HCEC 1CT (cell line): ENCODE data around the gene ATP8B3.
A peak's percentile ranks its signal among the peaks of the same experiment; 100 is the strongest.

Source experiments
- DNase-seq: peaks from one replicate; pipeline ENCODE4 v3.0.0-alpha.2; 2017

The ATP8B3 gene

GRCh38 chr19:1811942-1812425 is at the start of gene ATP8B3:
Gene ATP8B3 (minus strand): TSS chr19:1812276. CDS start chr19:1811736, 540 bp downstream.
- DNase-seq, result no peak

DNA sequence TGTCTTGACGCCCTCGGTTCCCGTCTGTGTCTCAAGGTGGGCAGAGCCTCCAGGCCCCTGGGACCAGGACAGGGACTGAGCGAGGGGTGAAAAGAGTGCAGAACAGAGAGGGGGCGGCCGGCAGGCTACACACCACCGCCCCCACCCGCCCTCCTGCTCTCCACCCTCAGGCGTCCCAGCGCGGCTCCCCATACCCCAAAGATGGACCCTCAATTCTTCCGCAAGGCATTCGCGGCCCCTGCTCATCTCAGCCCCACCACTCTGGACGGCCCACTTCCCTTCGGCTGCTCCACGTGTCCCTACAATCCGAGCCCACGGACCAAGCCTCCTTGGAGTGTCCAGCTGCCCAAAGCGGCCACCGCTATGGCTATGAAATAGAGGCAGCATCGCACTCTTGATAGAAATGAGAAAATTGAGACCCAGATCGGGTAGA is 49.5 kb upstream of the ATP8B3 start:
- no peak for DNase-seq

DNA sequence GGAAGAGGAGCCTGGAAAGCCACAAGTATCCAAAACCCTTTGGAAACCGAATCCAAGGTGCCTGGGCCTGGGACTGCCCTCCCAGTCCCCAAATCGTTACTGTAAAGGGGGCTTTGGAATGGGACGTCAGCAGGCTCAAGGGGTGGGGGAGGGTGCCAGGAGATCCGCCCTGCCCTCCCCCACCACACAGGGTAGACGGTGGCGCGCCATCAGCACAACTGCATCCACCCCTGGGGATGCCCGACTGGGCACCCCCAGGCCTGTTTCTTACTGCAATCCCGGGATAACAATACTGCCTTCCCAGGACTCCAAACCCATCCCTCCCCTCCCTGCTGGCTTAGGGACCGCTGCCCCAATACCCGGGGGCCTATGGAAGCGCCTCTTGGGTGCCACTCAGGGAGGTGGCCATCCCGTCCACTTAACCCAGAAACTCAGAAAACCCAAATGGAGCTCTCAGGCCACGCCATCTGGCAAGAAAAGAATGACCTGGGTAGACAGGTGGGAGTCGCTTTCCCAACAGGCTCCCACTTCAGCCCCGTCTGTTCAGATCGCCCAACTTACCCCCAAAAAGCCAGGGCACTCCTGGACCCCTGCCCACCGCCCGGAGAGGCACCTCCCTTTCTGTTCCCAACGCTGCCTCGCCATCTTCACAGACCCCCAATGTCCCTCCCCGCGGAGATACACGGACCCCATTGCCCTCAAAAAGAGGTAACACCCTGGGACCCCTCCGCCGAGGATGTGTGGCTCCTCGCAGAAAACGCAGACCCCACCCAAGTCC is 48.9 kb upstream of the ATP8B3 start:
- no peak for DNase-seq

DNA sequence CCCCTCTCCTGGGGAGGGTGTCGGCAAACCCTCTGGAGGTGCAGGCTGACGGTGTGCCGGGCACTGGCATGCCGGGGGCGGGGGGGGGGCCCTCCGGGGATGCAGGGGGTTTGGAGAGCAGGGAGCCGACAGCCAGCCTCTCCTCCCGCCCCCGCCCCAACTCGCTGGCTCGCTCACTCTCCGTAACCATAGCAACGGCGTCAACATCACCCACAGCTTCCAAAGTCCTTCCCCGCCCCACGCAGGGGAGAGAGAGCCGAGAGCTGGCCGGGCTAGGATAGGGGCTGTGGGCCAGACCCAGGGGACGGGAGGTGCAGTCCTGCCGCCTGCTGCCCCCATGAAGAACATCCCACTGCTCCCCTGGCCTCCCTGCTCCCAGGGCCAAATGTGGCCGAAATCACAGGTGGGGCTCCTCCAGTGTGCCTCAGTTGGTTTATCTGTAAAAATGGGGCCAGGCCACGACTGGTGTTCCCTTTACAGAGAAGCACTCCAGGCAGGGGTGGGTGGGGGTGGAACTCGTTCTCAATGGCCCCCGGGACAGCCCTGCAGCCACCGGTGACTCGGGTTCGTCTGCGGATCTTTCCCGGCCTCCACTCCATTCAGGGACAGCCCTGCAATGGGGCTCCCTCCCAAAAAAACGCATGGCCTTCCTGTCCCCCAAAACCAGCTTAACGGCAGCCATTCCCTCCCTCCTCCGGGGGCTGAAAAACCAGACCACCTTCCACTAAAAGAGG is 48.1 kb upstream of the ATP8B3 start:
- DNase-seq, result peak; percentile 50

- no peak for DNase-seq
Observed at GRCh38 chr19:1859331-1859781, 47.3 kb upstream of the ATP8B3 start.

DNA sequence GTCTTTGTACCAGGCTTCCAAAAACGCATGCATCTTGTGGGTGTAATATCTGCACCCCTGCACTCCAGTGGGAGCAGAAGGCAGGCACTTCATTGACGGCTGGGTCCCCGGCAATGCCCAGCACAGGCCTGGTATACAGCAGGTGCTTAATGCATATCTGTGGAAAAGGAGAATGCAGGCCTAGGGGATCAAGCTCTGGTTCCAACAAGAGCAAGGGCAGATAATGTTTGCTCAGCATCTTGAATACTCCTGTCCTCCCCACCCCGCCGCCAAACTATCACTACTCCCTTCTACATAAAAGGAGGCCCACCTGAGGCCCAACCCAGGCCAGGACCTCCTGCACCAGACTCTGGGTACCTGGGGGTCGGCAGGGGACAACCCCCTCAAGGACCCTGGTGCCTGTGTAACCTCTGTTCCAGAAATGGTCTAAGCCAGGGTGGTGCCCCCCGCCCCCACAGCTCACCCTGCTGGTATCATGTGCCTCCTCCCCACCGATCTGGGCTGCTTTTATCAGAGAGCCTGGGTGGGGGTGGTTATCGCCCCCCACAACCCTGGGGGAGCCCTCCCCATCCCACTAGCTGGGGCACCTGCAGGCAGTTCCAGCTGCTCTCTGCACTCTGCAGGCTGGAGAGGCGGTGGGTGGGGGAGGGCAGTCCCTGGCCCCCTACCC is 46.5 kb upstream of the ATP8B3 start:
- no peak for DNase-seq

GRCh38 chr19:1857648-1858326 is 45.7 kb upstream of the ATP8B3 start:
- no peak for DNase-seq

- peak; percentile 83 for DNase-seq
Observed at GRCh38 chr19:1856698-1857603, 44.9 kb upstream of the ATP8B3 start.

DNA sequence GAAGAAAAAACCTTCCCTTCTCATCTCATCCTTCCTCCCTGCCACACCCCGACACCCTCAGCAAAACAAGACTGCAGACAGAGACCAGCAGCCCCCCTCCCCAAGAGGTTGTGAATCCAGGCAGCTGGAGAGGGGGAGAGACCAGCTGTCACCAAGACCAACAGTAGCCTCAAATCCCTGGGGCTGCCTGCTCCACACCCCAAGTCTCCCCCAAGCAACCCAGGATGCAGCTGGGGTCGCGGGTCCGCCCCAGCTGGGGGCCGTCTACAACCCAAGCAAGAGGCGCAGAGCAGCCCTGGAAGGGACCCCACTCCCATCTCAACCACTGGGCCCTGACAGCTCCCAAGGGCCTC is 44.2 kb upstream of the ATP8B3 start:
- no peak for DNase-seq

GRCh38 chr19:1855828-1856255 is 43.8 kb upstream of the ATP8B3 start:
- no peak for DNase-seq

GRCh38 chr19:1855040-1855827 is 43.2 kb upstream of the ATP8B3 start:
- DNase-seq, result peak; percentile 92

GRCh38 chr19:1854542-1855039 is 42.5 kb upstream of the ATP8B3 start:
- no peak for DNase-seq

DNA sequence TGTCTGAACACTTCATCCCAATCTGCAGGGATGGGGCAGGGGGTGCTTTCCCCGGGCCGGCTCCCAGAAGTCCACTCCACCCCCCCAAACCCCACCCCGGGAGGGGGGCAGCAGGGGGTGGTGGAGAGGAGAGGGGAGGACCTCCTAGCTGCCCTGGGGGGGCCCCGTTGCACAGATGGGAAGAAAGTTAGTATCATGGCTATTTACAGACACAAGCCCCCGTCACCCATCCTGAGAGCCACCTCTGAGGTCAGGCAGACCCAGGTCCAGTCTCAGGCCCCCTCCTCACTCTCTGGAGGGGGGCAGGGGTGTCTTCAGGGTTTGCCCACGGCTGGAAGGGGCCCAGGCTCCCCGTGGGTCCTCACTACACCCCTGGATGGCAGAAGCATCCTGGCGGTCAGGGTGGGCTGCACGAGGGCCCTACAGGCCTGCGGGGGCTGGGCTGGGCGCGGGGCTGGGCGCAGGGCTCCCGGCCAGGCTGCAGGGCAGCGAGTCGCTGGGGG is 42.0 kb upstream of the ATP8B3 start:
- no peak for DNase-seq

DNA sequence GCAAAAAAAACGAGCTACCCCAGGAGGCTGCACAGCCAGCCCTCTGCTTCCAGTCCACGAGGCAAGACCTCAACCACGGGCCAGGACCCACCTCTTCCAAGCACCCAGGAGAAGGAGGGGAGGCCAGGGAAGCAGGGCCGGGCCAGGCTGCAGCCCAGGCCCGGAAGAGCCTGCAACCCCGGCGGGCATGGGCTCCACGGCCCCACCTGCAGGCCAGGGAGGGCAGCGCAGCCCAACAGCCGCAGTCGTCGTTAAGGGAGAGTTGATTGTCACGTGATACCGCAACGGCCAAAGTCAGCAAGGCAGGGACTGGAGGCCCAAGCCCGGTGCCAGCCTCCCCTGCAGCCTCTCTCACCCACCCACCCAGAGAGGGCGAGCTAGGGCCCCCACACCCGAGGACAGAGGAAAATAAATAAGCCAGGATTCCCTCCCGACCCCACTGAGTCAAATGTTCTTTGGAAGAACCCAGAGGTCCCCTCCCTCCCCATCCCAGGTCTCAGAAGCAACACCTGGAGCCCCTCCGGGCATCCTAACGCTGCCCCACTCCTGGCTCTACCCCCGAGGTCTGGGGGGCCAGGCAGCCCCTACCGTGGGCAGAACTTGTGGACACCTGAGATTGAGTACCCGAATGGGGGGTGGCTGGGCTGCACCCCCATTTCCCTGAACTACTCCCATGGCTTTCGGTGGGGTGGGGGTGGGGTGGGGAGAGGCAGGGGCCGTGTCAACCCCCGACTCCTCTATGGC is 41.4 kb upstream of the ATP8B3 start:
- peak; percentile 41 for DNase-seq

- no peak for DNase-seq
Observed at GRCh38 chr19:1852581-1853128, 40.6 kb upstream of the ATP8B3 start.

- no peak for DNase-seq
Observed at GRCh38 chr19:1851654-1852580, 39.8 kb upstream of the ATP8B3 start.

DNA sequence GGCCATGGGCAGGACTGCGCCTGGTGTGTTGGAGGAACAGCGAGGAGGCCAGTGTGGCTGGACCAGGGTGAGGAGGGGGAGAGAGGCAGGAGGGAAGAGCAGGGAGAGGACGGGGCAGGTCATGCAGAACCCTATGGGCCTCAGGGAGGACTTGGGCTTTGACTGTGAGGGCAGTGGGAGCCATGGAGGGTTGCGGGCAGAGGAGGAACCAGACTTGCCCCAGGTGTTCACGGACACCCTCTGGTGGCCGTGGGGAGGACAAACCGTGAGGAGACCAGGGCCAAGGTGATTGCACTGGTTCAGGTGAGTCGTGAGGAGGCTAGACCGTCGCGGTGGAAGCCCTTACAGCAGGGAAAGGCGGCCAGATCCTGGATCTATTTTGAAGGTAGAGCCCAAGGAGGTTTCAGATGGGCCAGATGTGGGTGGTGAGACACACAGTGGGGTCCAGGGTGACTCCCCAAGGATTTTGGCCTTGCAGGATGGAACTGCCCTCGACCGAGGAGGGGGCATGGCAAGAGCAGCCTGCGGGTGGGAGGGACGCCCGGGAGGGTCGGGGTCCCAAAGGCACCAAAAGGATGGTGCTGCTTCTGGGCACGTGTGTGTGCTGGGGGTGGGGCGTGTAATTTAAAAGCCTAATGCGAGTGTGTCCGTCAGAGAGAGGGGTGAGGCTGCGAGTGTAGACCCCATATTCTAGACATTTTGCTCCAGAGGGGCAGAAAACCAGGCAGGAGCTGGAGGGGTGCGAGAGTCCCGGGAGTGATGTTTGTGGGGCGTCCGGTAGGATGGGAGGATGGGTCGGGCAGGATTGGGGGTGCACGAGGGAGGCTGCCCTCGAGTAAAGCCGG is 39.0 kb upstream of the ATP8B3 start:
- no peak for DNase-seq
